Tibial nerve (tissue), 4 donors: ENCODE results near the gene SETD6. TPM values are rescaled to one million over a fixed set of nuclear protein-coding genes. Genes with fewer than 3 reads are reported as not detected.

Experiments
- DNase-seq, 2 donors: peaks; one replicate each; pipeline ENCODE4 v3.0.0-alpha.2; 2019; ENCODE audit warnings: low spot score in 2 of 2
- H3K27ac ChIP-seq, 4 donors: fragments of 200-600 bp; sonication (generic) in 3 of 4; one replicate each; pipeline ENCODE4 v1.5.1; 2017 to 2019; ENCODE audit warnings: mild to moderate bottlenecking in 1 of 4
- H3K27me3 ChIP-seq, 2 donors: fragments of 200-600 bp; sonication (generic) in 1 of 2; one replicate each; pipeline versions ENCODE4 v1.5.1 to v1.6.0; 2017 to 2019
- H3K36me3 ChIP-seq, 3 donors: fragments of 200-600 bp; sonication (generic); one replicate each; pipeline ENCODE4 v1.5.1; 2018 to 2019
- H3K4me1 ChIP-seq, 4 donors: fragments of 200-600 bp; sonication (generic) in 3 of 4; one replicate each; pipeline ENCODE4 v1.5.1; 2017 to 2019
- H3K4me3 ChIP-seq, 4 donors: fragments of 200-600 bp; sonication (generic) in 3 of 4; one replicate each; pipeline ENCODE4 v1.5.1; 2017 to 2019; ENCODE audit warnings: mild to moderate bottlenecking in 1 of 4, moderate library complexity in 1 of 4
- H3K9me3 ChIP-seq, 4 donors: fragments of 200-600 bp; sonication (generic) in 3 of 4; one replicate each; pipeline ENCODE4 v1.5.1; 2017 to 2019
- CTCF ChIP-seq, 5 experiments: fragments of 200-600 bp in 3 of 5; fragments of 450-650 bp in 2 of 5; sonication (generic) in 3 of 5; IDR thresholded peaks; one replicate each; pipeline ENCODE4 v1.5.1; 2016 to 2019; ENCODE audit warnings: antibody characterized with exemption in 5 of 5, mild to moderate bottlenecking in 3 of 5, moderate library complexity in 2 of 5
- EP300 ChIP-seq, 2 donors: sonication (generic); formaldehyde crosslinking; IDR thresholded peaks; one replicate each; pipeline ENCODE4 v1.6.1; 2017; ENCODE audit warnings: antibody characterized with exemption in 2 of 2, mild to moderate bottlenecking in 1 of 2
- POLR2A ChIP-seq, 2 donors: fragments of 450-650 bp; IDR thresholded peaks; one replicate each; pipeline ENCODE4 v1.6.1; 2017; ENCODE audit warnings: antibody characterized with exemption in 2 of 2, mild to moderate bottlenecking in 2 of 2, moderate library complexity in 2 of 2
- WGBS, 2 donors: methylation state at CpG; one replicate each; pipeline ENCODE4 v1.1.5; 2018; 5-methylcytosine and 5-hydroxymethylcytosine counted together
- total RNA-seq, 4 donors: library from RNA; depleted of rRNA; stranded (reverse); fragments of >200 nt; gene quantifications; one replicate each; pipeline ENCODE4 v1.1.0, GENCODE V29; 2016

The SETD6 gene
- total RNA-seq, 4 donors from 2014 or later = 41.0 to 82.5 (median 45.2) TPM

- TF ChIP-seq POLR2A (IDR thresholded peaks at IDR 0.05) = no peak
- no peak for TF ChIP-seq EP300 (IDR thresholded peaks at IDR 0.05)
- no peak for TF ChIP-seq CTCF (IDR thresholded peaks at IDR 0.05)
- no peak overlapping the region for H3K4me3 ChIP-seq
- DNase-seq = no peak
- H3K27ac ChIP-seq = no peak overlapping the region
- 93% methylated on average over 2 of the region's 2 CpGs for WGBS, 2 donors
- H3K27me3 ChIP-seq = peaks cover 0 to 28% of the 10 kb centered on the region in 2 donors
- no peaks in the 10 kb centered on the region for H3K9me3 ChIP-seq
- H3K36me3 ChIP-seq = no peaks in the 10 kb centered on the region
- H3K4me1 ChIP-seq = peaks cover 0 to 37% (median 20%) of the 10 kb centered on the region in 4 donors
These were observed 17.8 kb upstream of the SETD6 start for GRCh38 chr16:58497468-58497867.

GRCh38 chr16:58497935-58498334, 17.4 kb upstream of the SETD6 start:
- WGBS, 2 donors = 56 to 61% methylated on average over 5 of the region's 5 CpGs

GRCh38 chr16:58498341-58499091, 16.8 kb upstream of the SETD6 start:
- WGBS, 2 donors = 82% methylated on average over 5 to 9 of the region's 9 CpGs
- Histone ChIP-seq H3K27ac (no peak overlapping the region), H3K36me3 (no peaks in the 10 kb centered on the region), H3K27me3 (peaks cover 0 to 28% of the 10 kb centered on the region in 2 donors), H3K4me3 (no peak overlapping the region), H3K9me3 (no peaks in the 10 kb centered on the region), H3K4me1 (peaks cover 0 to 37% (median 20%) of the 10 kb centered on the region in 4 donors)
- TF ChIP-seq EP300 (IDR thresholded peaks at IDR 0.05) (no peak), CTCF (IDR thresholded peaks at IDR 0.05) (no peak), POLR2A (IDR thresholded peaks at IDR 0.05) (no peak)
- DNase-seq = no peak

More at GRCh38 chr16:58497935-58498334, 17.4 kb upstream of the SETD6 start:
- no peak for DNase-seq
- H3K9me3 ChIP-seq = no peaks in the 10 kb centered on the region
- H3K27me3 ChIP-seq = peaks cover 0 to 28% of the 10 kb centered on the region in 2 donors
- no peak for TF ChIP-seq CTCF (IDR thresholded peaks at IDR 0.05)
- no peak overlapping the region for H3K27ac ChIP-seq
- H3K4me3 ChIP-seq = no peak overlapping the region
- peaks cover 0 to 37% (median 20%) of the 10 kb centered on the region in 4 donors for H3K4me1 ChIP-seq
- no peaks in the 10 kb centered on the region for H3K36me3 ChIP-seq

GRCh38 chr16:58499092-58499511, 16.2 kb upstream of the SETD6 start:
- H3K9me3 ChIP-seq = no peaks in the 10 kb centered on the region
- 73 to 86% methylated on average over 9 to 10 of the region's 10 CpGs for WGBS, 2 donors
- peak overlapping the region in 1 of 4 donors; percentile 14 for H3K27ac ChIP-seq
- H3K36me3 ChIP-seq = no peaks in the 10 kb centered on the region
- H3K4me1 ChIP-seq = peaks cover 0 to 37% (median 20%) of the 10 kb centered on the region in 4 donors
- H3K27me3 ChIP-seq = peaks cover 0 to 28% of the 10 kb centered on the region in 2 donors
- no peak for DNase-seq
- no peak for TF ChIP-seq EP300 (IDR thresholded peaks at IDR 0.05)
- TF ChIP-seq POLR2A (IDR thresholded peaks at IDR 0.05) = no peak
- TF ChIP-seq CTCF (IDR thresholded peaks at IDR 0.05) = no peak
- H3K4me3 ChIP-seq = no peak overlapping the region

- Histone ChIP-seq H3K4me1 (peaks cover 0 to 36% (median 20%) of the 10 kb centered on the region in 4 donors), H3K27ac (peak within 1 kb of the TSS in 1 of 4 donors; percentile 55), H3K36me3 (no peaks in the 10 kb centered on the region), H3K9me3 (no peaks in the 10 kb centered on the region), H3K27me3 (peaks cover 0 to 28% of the 10 kb centered on the region in 2 donors), H3K4me3 (peak within 1 kb of the TSS in 3 of 4 donors; percentile 35 to 45 (median 37))
- WGBS, 2 donors = 32 to 36% methylated on average over 18 of the region's 24 CpGs
- no peak for DNase-seq
- TF ChIP-seq CTCF (IDR thresholded peaks at IDR 0.05) = no peak
- no peak for TF ChIP-seq POLR2A (IDR thresholded peaks at IDR 0.05)
- no peak for TF ChIP-seq EP300 (IDR thresholded peaks at IDR 0.05)
These were observed 15.5 kb upstream of the SETD6 start, which contains the start of gene NDRG4 for GRCh38 chr16:58499615-58500351. NDRG4 (plus strand) TSS chr16:58500143; CDS start chr16:58500249, 106 bp downstream.
